Measurements from ENCODE around the gene SNCAIP. TPM values are rescaled to one million over a fixed set of nuclear protein-coding genes. Genes with fewer than 3 reads are reported as not detected.

The SNCAIP gene
- total RNA-seq, 1 donor from 2014 or later: 1.3 TPM

Other genes starting within 250 kb of the SNCAIP start
- 6.8 TPM for gene LOX, start 234.0 kb upstream of the SNCAIP start, total RNA-seq
- gene ZNF474, start 182.7 kb upstream of the SNCAIP start, total RNA-seq: not detected

Data from cardiac septum (tissue), 1 donor.